COLO668 (cell line): Measurements from ENCODE around the gene TM7SF2.

Experiments used
- DNase-seq: peaks from one replicate; lab custom pipeline; 2025; ENCODE audit not compliant: unreplicated experiment; lab: John Stamatoyannopoulos, UW

TM7SF2 gene

DNA sequence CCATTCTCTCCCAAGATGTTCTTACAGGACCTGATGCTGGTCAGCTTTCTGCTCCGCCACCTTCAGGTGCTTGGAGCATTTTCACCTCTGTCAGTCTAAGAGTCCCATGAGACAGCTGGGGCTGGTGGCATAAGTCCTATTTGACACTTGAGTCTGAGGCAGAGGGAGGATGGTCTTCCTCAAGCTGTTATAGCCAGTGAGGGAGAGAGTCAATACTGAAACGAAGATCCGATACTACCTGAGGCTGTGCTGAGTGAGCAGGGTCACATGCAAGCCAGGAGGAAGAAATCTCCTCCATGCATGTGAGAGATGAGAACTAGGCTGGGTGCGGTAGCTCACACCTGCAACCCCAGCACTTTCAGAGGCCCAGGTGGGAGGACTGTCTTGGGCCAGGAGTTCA, 22.1 kb upstream of the TM7SF2 start:
- no peak for DNase-seq

DNA sequence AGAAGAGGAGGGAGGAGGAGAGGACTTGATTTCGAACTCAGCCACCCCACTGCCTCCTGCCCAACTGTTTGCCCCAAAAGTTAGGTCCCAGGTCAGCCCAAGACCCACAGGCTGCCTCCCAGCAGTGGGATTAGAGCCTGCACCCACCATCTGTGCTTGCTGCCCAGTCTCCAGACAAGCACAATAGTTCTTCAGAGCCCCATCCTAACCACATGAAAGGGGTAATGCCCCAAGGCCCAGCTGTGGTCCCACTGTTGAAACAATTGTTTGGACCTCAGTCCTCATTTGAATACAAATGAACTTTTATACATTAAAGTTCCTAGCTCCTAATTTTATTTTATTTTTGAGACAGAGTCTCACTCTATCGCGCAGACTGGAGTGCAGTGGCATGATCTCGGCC, 21.0 kb upstream of the TM7SF2 start:
- DNase-seq = no peak

DNA sequence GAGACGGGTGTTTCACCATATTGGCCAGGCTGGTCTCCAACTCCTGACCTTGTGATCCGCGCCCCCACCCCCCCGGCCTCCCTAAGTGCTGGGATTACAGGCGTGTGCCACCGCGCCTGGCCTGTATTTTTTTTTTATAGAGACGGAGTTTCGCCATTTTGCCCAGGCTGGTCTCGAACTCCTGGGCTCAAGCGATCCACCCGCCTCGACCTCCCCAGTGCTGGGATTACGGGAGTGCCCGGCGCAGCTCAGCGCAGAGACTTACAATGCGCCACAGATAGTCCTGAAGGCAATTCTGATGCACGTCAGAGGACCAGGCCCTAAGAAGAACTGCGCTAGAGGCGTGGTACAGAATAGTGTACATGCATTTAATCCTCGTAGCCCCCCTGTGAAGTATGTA, 16.2 kb upstream of the TM7SF2 start:
- DNase-seq = no peak

DNA sequence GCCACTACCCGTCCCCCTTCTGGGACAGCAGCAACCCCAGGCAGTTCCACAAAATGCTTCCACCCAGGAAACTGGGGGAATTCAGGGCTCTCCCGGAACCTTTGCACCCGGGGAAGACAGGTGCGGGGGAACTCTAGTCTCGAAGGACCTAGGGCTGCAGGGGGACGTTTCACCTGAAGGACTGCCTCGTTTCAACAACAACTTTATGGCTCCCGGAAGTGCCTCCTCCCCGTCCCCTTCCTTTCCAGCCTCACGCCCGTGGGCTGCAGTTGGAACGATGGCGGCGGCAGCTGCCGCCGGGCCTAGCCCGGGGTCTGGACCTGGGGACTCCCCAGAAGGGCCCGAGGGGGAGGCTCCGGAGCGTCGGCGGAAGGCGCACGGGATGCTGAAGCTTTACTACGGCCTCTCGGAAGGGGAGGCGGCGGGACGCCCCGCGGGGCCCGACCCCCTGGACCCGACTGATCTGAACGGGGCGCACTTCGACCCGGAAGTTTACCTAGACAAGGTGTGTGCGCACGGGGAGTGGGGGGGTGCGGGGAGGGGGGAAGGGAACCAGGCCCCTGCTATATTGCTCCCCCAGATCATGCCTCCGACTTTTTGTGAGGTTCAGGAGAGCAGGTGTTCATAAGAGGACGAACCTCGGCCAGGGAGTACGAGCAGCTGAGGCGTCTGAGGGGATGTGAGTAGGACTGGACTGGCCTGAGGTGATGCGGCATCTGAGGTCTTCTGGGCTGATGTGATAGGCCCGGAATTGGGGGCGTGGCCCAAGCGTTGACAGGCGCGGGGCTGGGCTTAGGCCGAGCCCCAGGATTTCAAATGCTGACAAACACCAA, 15.5 kb upstream of the TM7SF2 start, which contains the start of gene VPS51:
Gene VPS51 (plus strand): TSS at position 241 of the 833 bp plus-strand sequence. CDS start 37 bp downstream, at position 278.
- DNase-seq = peak; percentile 93

DNA sequence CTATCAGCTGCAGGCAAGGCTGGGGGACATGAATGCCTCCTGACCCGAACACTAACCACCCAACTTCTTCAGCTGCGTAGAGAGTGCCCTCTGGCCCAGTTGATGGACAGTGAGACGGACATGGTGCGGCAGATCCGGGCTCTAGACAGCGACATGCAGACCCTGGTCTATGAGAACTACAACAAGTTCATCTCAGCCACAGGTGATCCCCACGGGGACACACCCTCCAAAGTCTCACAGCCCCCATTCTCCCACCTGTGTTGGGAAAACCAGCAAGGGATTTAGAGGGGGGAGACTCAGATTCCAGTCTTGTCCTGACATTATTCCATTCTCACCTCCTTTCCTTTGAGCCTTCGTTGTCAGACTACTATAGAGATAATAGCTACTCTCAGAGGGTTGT, 14.7 kb upstream of the TM7SF2 start:
- no peak for DNase-seq

DNA sequence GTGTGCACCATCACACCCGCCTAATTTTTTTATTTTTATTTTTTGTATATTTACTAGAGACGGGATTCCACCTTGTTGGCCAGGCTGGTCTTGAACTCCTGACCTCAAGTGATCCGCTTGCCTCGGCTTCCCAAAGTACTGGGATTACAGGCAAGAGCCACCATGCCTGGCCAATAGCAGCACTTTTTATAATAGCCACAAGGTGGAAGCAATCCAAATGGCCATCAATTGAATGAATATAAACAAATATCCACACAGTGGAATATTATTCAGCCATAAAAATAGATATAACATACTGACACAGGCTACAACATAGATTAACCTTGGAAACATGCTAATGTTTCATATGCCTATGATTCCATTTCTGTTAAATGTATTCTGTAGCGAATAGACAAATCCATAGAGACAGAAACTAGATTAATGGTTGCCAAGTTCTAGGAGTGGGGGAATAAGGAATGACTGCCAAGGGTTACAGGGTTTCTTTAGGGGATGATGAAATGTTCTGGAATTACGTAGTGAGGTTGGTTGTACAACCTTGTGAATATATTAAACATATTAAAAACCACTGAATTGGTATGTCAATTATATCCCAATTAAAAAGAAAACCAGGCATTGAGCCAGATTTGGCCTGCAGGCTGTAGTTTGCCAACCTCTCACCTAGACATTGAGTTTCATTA, 10.9 kb upstream of the TM7SF2 start:
- DNase-seq = no peak

DNA sequence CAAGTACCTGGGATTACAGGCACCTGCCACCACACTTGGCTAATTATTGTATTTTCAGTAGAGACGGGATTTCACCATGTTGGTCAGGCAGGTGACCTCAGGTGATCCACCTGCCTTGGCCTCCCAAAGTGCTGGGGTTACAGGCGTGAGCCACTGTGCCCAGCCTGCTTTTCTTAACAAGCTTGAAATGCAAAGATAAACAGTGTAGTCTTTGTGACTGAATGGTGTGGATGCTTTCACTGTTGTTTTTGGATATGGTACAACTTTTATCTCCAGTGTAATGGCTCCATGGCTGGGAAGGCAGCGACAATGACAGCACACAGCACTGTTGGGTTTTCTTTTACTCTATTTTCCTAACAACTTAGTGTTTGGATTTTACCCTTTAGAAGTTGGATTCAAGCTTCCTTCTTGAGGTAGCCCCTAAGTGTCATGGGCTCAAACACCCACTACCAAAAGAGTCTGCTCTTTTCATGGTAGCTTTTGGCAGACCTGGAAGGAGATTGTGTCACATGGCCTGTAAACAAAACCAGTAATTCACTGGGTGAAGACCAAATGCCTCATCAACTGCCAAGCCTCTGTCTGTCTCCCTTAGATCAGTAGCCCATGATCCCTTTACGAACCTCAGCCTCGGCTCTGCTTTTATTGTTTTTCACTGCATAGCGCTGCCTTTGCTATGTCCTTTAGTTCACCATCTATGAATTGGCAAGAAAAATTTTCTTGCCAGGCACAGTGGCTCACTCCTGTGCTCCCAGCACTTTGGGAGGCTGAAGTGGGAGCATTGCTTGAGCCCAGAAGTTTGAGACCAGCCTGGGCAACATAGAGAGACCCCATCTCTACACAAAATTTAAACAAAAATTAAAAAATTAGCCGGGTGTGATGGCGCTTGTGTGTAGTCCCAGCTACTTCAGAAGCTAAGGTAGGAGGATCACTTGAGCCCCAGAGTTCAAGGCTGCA, 9.3 kb upstream of the TM7SF2 start:
- no peak for DNase-seq

DNA sequence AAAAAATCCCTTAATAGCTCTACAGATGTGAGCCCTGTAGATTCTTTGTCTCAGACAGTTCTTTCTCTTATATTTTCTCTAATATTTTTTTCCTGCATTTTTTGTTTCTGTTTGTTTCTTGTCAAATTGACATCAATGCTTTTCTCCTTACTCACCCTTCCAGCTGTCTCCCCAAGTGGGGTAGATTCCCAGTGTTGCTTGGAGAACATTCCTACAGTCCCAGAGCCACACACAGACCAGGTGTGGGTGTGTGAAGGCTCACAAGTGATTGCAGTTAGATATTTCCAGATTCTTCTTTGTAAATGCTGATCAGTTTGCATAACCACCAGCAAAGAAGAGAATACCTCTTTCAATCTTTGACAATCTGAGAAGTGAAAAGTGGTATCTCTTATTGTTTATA, 8.2 kb upstream of the TM7SF2 start:
- DNase-seq = no peak

DNA sequence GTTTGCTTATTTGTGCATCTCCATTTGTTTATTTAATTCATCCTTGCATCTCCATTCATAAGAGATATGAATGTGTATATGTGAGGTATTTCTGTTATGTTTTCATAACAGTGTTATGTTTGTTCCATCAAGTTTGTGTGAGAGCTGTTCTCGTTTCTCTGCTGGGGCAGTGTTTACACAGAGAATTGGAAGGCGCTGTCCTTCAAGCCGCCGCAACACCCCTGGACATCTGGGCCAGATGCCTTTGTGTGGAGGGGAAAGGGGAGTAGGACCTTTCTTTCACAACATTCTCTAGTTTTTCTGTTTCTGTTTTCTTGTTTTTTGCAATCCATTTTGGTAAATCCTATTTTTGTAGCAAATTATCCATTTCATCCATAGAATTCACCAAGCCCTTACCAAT, 7.0 kb upstream of the TM7SF2 start:
- DNase-seq = no peak

DNA sequence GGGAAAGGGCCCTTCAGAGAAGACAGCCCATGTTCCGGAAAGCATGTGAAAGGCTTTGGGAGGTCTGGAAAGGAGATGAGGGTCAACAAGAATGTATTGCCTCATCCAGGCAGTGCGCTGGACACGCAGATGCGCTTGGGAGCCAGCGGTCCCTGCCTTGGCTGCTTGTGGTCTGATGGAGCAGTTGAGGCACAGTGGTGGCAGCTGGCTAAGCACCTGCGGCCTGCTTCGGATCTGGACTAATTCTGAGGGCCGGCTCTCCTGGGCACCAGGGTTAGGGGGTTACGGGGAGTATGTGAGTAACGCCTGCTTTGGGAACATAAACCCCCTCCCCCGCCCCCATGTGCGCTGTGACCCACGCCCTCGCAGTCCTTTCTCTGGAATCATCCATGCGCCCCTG, 4.6 kb upstream of the TM7SF2 start:
- no peak for DNase-seq

DNA sequence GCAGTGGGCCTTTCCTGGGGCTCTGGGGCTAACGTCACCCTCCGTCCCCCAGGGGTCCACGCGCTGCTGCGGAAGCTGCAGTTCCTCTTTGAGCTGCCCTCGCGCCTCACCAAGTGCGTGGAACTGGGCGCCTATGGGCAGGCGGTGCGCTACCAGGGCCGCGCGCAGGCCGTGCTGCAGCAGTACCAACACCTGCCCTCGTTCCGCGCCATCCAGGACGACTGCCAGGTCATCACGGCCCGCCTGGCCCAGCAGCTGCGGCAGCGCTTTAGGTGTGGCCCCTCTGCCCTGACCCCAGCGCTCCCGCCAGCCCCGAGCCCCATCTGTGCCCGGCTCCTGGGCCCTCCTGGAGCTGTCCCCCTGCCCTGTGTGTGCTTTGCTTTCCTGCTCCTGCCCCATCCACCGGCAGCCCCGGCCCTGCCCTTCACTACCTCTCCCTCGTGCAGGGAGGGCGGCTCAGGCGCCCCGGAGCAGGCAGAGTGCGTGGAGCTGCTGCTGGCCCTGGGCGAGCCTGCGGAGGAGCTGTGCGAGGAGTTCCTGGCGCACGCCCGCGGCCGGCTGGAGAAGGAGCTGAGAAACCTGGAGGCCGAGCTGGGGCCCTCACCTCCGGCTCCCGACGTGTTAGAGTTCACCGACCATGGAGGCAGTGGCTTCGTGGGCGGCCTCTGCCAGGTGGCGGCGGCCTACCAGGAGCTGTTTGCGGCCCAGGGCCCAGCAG, 3.8 kb upstream of the TM7SF2 start:
- no peak for DNase-seq

DNA sequence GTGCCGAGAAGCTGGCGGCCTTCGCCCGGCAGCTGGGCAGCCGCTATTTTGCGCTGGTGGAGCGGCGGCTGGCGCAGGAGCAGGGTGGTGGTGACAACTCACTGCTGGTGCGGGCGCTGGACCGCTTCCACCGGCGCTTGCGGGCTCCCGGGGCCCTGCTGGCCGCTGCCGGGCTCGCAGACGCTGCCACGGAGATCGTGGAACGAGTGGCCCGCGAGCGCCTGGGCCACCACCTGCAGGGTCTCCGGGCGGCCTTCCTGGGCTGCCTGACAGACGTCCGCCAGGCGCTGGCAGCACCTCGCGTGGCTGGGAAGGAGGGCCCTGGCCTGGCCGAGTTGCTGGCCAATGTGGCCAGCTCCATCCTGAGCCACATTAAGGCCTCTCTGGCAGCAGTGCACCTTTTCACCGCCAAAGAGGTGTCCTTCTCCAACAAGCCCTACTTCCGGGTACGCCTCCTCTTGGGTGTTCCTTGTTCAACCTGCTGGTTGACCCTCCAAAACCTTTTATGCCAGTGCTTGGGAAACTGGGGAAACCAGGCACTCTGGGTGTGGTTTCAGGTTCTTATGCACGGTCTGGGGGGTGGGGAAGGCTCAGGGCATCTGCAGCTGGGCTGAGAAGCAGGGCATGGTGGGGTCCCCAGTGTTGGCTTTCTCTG, 3.1 kb upstream of the TM7SF2 start:
- DNase-seq = no peak

DNA sequence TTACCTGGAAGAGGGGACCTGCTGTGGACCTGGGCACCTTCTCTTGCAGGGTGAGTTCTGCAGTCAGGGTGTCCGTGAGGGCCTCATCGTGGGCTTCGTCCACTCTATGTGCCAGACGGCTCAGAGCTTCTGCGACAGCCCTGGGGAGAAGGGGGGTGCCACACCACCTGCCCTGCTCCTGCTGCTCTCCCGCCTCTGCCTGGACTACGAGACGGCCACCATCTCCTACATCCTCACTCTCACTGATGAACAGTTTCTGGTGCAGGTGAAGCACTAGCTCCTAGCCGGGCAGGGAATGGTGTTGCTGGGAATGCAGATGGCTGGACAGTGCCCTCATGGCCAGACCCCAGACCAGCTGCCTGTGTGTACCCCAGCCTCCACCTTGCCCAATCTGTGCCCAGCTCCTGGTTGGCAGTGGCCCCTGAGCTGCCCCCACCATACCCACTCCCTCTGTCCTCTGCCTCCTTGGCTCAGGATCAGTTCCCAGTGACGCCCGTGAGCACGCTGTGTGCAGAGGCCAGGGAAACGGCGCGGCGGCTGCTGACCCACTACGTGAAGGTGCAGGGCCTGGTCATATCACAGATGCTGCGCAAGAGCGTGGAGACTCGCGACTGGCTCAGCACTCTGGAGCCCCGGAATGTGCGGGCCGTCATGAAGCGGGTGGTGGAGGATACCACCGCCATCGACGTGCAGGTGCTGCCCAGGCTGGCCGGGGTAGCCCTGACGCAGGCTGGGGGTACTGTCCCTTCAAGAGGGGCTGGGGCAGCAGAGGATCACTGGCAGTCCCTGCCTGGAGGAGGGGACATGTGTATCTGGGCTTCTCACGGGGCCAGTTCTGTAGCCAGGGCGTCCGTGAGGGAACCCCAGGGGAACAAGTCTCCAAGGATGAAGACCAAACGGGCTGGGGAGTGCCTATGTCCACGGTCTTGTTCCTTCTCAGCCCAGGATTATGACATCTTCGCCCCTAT, 2.2 kb upstream of the TM7SF2 start:
- no peak for DNase-seq

DNA sequence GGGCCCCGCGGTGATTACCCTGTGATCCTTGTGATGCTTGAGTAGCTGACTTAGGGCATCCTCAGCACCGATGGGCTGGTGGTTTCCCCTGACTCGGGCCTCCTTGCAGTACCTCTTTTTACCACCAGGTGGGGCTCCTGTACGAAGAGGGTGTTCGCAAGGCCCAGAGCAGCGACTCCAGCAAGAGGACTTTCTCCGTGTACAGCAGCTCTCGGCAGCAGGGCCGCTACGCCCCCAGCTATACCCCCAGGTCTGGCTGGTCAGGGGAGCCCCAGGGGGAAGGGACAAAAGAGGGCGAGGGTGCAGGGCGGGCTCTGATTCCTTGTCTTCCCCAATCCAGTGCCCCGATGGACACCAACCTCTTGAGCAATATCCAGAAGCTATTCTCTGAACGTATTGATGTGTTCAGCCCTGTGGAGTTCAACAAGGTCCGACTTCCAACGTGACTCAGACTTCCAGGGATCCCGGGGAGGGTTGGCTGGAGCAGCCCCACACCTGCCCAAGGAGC, 1.3 kb upstream of the TM7SF2 start:
- DNase-seq = peak; percentile 86

DNA sequence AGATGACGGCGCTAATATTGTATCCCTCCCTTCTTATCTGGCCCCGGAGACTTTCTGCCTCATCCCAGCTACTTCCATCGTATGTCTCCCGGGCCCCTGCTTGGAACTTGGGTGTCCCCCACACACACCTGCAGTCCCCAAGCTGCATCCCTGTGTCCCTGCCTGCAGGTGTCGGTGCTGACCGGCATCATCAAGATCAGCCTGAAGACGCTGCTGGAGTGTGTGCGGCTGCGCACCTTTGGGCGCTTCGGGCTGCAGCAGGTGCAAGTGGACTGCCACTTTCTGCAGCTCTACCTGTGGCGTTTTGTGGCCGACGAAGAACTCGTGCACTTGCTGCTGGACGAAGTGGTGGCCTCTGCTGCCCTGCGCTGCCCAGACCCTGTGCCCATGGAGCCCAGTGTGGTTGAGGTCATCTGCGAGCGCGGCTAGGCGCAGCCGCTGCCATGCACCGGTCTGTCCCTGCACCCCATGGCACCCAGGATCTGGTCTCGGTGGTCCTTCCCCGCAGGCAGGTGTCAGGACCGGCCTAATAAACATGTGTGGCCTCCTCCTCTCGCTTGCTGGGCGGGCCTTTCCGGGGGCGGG, 421 bp upstream of the TM7SF2 start:
- no peak for DNase-seq

DNA sequence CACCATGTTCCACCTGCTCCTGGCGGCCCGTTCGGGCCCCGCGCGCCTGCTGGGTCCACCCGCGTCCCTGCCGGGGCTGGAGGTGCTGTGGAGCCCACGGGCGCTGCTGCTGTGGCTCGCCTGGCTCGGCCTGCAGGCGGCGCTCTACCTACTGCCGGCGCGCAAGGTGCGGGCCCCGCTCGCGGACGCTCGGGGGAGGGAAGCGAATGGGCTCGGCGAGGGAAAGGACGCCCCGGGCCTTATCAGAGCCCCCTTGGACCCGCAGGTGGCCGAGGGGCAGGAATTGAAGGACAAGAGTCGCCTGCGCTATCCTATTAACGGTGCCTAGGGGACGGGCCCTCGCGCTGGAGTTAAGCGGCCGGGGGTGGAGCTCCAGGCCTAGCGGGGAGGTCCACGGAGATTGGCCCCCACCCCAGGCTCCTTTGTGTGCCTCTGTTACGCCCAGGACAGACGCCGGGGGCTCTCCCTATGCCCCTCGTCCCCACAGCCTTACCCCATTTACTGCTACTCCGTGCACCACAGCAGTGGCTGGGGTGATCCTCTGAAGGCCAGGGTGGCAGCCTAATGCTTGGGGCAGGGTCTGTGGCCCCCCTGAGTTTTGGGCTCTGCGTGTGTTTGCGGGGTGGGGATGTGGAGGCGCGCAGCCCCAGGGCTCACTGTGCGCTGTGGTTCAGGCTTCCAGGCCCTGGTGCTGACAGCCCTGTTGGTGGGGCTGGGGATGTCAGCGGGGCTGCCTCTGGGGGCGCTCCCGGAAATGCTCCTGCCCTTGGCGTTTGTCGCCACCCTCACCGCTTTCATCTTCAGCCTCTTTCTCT, 1.1 kb downstream of the TM7SF2 start:
- peak; percentile 80 for DNase-seq

DNA sequence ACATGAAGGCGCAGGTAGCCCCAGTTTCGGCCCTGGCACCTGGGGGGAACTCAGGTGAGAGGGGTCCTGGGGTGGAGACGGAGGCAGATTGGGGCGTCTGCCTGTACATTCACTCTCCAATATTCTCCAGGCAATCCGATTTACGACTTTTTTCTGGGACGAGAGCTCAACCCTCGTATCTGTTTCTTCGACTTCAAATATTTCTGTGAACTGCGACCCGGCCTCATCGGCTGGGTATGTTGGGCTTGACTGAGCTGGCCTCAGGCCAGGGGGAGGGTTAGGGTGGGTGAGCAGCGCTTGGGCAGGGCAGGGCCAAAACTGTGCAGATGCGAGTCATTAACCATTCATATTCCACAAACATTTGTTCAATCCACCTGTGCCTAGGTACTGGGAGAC, 1.7 kb downstream of the TM7SF2 start:
- peak; percentile 30 for DNase-seq

DNA sequence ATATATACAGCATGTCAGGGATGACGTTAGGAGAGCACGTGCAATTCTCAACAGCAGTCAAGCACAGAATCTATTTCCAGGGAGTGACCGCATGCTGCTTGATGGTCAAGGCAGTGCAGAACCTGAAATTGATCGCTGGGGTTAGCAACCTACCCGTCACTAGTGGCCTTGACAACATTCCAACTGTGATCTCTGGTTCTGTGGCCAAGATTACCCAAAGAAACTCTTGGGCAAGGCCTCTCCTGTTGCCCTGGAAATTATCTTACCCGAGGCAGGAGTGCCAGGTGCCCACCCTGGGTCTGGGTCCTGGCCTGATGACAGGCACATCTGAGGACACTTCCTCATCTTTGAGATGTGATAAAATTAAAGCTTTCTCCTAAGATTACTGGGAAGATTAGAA, 2.2 kb downstream of the TM7SF2 start:
- no peak for DNase-seq
